Activated CD8-positive, alpha-beta memory T cell treated with anti-CD3 and anti-CD28 coated beads, Interleukin-2, amount 50 U/mL, for 48 hours (primary cell): ENCODE results near the gene TENT5A.

Experiments used
- DNase-seq: peaks from one replicate; pipeline ENCODE4 v3.0.0-alpha.2; 2020

The TENT5A gene

GRCh38 chr6:81770381-81770780 lies 17.9 kb upstream of the TENT5A start:
- no peak for DNase-seq

GRCh38 chr6:81769824-81770223 lies 17.3 kb upstream of the TENT5A start:
- no peak for DNase-seq

- no peak for DNase-seq
Measured at GRCh38 chr6:81768150-81768942, 15.9 kb upstream of the TENT5A start.

GRCh38 chr6:81767163-81767891 lies 14.8 kb upstream of the TENT5A start:
- no peak for DNase-seq

- no peak for DNase-seq
Measured at GRCh38 chr6:81766482-81767069, 14.1 kb upstream of the TENT5A start.

- DNase-seq = no peak
Measured at GRCh38 chr6:81764531-81764930, 12.1 kb upstream of the TENT5A start.

GRCh38 chr6:81763968-81764367 lies 11.5 kb upstream of the TENT5A start:
- DNase-seq = no peak

GRCh38 chr6:81763051-81763450 lies 10.6 kb upstream of the TENT5A start:
- no peak for DNase-seq

- DNase-seq = no peak
Measured at GRCh38 chr6:81762606-81763005, 10.1 kb upstream of the TENT5A start.

- no peak for DNase-seq
Measured at GRCh38 chr6:81762132-81762531, 9.7 kb upstream of the TENT5A start.

GRCh38 chr6:81761197-81761596 lies 8.7 kb upstream of the TENT5A start:
- no peak for DNase-seq

GRCh38 chr6:81759782-81760181 lies 7.3 kb upstream of the TENT5A start:
- no peak for DNase-seq

GRCh38 chr6:81758221-81758620 lies 5.7 kb upstream of the TENT5A start:
- DNase-seq = no peak

- no peak for DNase-seq
Measured at GRCh38 chr6:81756690-81757089, 4.2 kb upstream of the TENT5A start.

GRCh38 chr6:81755551-81755950 lies 3.1 kb upstream of the TENT5A start:
- DNase-seq = no peak

- no peak for DNase-seq
Measured at GRCh38 chr6:81754906-81755305, 2.4 kb upstream of the TENT5A start.

- peak; percentile 88 for DNase-seq
Measured at GRCh38 chr6:81753711-81754577, 1.5 kb upstream of the TENT5A start.

- peak; percentile 73 for DNase-seq
Measured at GRCh38 chr6:81752921-81753710, 635 bp upstream of the TENT5A start.

GRCh38 chr6:81751388-81752083 lies 945 bp downstream of the TENT5A start:
- DNase-seq = peak; percentile 65

- DNase-seq = no peak
Measured at GRCh38 chr6:81750681-81751387, 1.6 kb downstream of the TENT5A start.

- DNase-seq = no peak
Measured at GRCh38 chr6:81750200-81750599, 2.3 kb downstream of the TENT5A start.
